ENCODE data around the gene ADAM12. TPM values are rescaled to one million over a fixed set of nuclear protein-coding genes. Genes with fewer than 3 reads are reported as not detected.

Gene ADAM12
- total and polyA plus RNA-seq, 2 donors (not counting 1 experiment from before 2014, with no cell fraction given), result 21.0 to 56.9 TPM

DNA sequence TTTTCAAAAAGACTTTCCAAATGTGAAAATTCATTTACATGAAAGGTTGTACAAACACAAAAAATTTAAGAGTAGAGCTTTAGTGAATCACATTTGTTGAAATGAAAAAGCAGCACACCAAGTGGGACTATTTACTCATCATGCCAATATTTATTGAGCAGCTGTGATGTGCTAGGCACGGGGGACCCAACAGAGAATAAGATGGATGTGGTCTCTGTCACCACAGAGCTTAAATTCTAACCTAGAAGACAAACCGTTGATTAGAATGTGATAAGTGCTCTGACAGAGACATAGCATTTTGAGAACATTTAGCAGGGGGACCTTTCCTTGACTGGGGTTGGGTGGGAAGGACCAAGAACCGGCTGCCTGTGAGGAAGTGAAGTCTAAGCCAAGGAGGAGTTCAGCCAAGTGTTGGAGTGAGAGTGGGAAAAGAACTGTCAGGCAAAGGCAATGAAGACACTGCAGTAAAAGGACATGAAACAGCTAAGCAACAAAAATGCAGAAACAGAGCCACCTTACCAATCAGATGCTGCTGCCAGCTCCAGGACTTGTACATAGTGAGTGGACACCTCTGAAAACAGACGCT, 19.1 kb downstream of the ADAM12 start:
- Histone ChIP-seq H3K27me3 (ENCODE audit: control insufficient read depth, insufficient read depth, low read length) (no peaks in the 10 kb centered on the region), H3K4me3 (replicated peaks in 1 of 4; ENCODE audit: control extremely low read depth in 1 of 4, insufficient read depth in 1 of 4, low read depth in 3 of 4, low read length in 4 of 4) (no peak overlapping the region), H4K20me1 (ENCODE audit: control insufficient read depth, extremely low read depth, insufficient read depth, low read length) (no peaks in the 10 kb centered on the region), H2AFZ (ENCODE audit: low read length) (no peak overlapping the region), H3K4me1 (ENCODE audit: control insufficient read depth, extremely low read depth, insufficient read depth, low read length) (no peaks in the 10 kb centered on the region), H3K9me3 (ENCODE audit: control insufficient read depth, insufficient read depth, low read depth, low read length) (no peaks in the 10 kb centered on the region), H3K79me2 (ENCODE audit: control insufficient read depth, insufficient read depth, low read length) (no peaks in the 10 kb centered on the region), H3K9ac (ENCODE audit: insufficient read depth, low read length) (no peak overlapping the region), H3K27ac (ENCODE audit: insufficient read depth, low read length) (no peak overlapping the region), H3K36me3 (ENCODE audit: control insufficient read depth, insufficient read depth, low read length) (no peaks in the 10 kb centered on the region), H3K4me2 (ENCODE audit: extremely low read depth, insufficient read depth, low read length) (no peak overlapping the region)
- peak in 1 of 2 donors; percentile 41 for DNase-seq (ENCODE audit: low read depth in 2 of 2)
- TF ChIP-seq, protein P1, sequence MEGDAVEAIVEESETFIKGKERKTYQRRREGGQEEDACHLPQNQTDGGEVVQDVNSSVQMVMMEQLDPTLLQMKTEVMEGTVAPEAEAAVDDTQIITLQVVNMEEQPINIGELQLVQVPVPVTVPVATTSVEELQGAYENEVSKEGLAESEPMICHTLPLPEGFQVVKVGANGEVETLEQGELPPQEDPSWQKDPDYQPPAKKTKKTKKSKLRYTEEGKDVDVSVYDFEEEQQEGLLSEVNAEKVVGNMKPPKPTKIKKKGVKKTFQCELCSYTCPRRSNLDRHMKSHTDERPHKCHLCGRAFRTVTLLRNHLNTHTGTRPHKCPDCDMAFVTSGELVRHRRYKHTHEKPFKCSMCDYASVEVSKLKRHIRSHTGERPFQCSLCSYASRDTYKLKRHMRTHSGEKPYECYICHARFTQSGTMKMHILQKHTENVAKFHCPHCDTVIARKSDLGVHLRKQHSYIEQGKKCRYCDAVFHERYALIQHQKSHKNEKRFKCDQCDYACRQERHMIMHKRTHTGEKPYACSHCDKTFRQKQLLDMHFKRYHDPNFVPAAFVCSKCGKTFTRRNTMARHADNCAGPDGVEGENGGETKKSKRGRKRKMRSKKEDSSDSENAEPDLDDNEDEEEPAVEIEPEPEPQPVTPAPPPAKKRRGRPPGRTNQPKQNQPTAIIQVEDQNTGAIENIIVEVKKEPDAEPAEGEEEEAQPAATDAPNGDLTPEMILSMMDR (conservative IDR thresholded peaks at IDR 0.05 in 1 of 2, IDR thresholded peaks at IDR 0.05 in 1 of 2; ENCODE audit: low read depth in 1 of 2, low read length in 2 of 2), result no peak
- TF ChIP-seq EZH2 (IDR thresholded peaks at IDR 0.05; ENCODE audit: low read length, missing control alignments), result no peak

DNA sequence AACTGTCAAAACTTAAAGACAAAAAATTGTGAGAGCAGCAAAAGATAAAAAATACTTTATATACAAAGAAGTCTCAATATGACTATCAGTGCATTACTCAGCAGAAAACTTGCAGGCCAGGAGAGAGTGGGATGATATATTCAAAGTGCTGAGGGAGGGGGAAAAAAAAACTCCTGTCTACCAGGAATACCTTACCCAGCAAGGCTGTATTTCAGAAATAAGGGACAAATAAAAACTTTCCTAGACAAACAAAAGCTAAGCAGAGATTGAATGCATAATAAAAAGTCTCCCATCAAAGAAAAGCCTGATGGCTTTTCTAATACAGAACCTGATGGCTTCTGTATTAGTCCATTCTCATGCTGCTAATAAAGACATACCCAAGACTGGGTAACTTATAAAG, 31.1 kb downstream of the ADAM12 start:
- Histone ChIP-seq H3K79me2 (ENCODE audit: control insufficient read depth, insufficient read depth, low read length) (no peaks in the 10 kb centered on the region), H3K4me3 (replicated peaks in 1 of 4; ENCODE audit: control extremely low read depth in 1 of 4, insufficient read depth in 1 of 4, low read depth in 3 of 4, low read length in 4 of 4) (no peak overlapping the region), H3K27ac (ENCODE audit: insufficient read depth, low read length) (no peak overlapping the region), H3K27me3 (ENCODE audit: control insufficient read depth, insufficient read depth, low read length) (no peaks in the 10 kb centered on the region), H4K20me1 (ENCODE audit: control insufficient read depth, extremely low read depth, insufficient read depth, low read length) (no peaks in the 10 kb centered on the region), H3K4me2 (ENCODE audit: extremely low read depth, insufficient read depth, low read length) (no peak overlapping the region), H3K9ac (ENCODE audit: insufficient read depth, low read length) (no peak overlapping the region), H3K4me1 (ENCODE audit: control insufficient read depth, extremely low read depth, insufficient read depth, low read length) (no peaks in the 10 kb centered on the region), H3K9me3 (ENCODE audit: control insufficient read depth, insufficient read depth, low read depth, low read length) (no peaks in the 10 kb centered on the region), H2AFZ (ENCODE audit: low read length) (no peak overlapping the region), H3K36me3 (ENCODE audit: control insufficient read depth, insufficient read depth, low read length) (no peaks in the 10 kb centered on the region)
- TF ChIP-seq, protein P1 (conservative IDR thresholded peaks at IDR 0.05 in 1 of 2, IDR thresholded peaks at IDR 0.05 in 1 of 2; ENCODE audit: low read depth in 1 of 2, low read length in 2 of 2), result no peak
- no peak for TF ChIP-seq EZH2 (IDR thresholded peaks at IDR 0.05; ENCODE audit: low read length, missing control alignments)
- no peak for DNase-seq (ENCODE audit: low read depth in 2 of 2)

DNA sequence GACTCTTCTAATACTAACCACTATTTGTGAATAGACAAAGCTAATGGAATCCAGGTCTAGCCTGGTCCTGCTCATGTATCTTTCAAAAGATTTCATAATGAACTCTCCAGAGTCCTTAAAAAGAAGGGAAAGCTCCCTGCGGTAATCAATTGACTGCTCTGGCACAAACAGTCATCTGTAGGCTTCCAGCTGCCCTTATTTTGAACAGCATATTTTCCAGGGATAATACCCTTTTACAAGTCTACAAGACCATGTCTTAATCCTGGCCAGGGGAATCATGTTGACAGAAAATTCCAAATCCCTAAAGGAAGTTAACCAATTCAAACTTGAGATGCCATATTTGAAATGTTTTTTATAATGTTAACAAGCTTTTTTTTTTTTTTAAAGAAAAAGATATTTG, 34.6 kb downstream of the ADAM12 start:
- Histone ChIP-seq H3K4me2 (ENCODE audit: extremely low read depth, insufficient read depth, low read length) (no peak overlapping the region), H3K79me2 (ENCODE audit: control insufficient read depth, insufficient read depth, low read length) (no peaks in the 10 kb centered on the region), H3K4me1 (ENCODE audit: control insufficient read depth, extremely low read depth, insufficient read depth, low read length) (peaks cover 7% of the 10 kb centered on the region), H3K36me3 (ENCODE audit: control insufficient read depth, insufficient read depth, low read length) (no peaks in the 10 kb centered on the region), H3K27me3 (ENCODE audit: control insufficient read depth, insufficient read depth, low read length) (no peaks in the 10 kb centered on the region), H3K9me3 (ENCODE audit: control insufficient read depth, insufficient read depth, low read depth, low read length) (no peaks in the 10 kb centered on the region), H3K27ac (ENCODE audit: insufficient read depth, low read length) (no peak overlapping the region), H3K4me3 (replicated peaks in 1 of 4; ENCODE audit: control extremely low read depth in 1 of 4, insufficient read depth in 1 of 4, low read depth in 3 of 4, low read length in 4 of 4) (no peak overlapping the region), H2AFZ (ENCODE audit: low read length) (no peak overlapping the region), H4K20me1 (ENCODE audit: control insufficient read depth, extremely low read depth, insufficient read depth, low read length) (no peaks in the 10 kb centered on the region), H3K9ac (ENCODE audit: insufficient read depth, low read length) (no peak overlapping the region)
- DNase-seq (ENCODE audit: low read depth in 2 of 2), result no peak
- TF ChIP-seq EZH2 (IDR thresholded peaks at IDR 0.05; ENCODE audit: low read length, missing control alignments), result no peak
- TF ChIP-seq, protein P1 (conservative IDR thresholded peaks at IDR 0.05 in 1 of 2, IDR thresholded peaks at IDR 0.05 in 1 of 2; ENCODE audit: low read depth in 1 of 2, low read length in 2 of 2), result no peak

All from fibroblast of lung (primary cell).